OCI-LY7 (cell line): ENCODE results near the gene LRRFIP1. TPM values are rescaled to one million over a fixed set of nuclear protein-coding genes. Genes with fewer than 3 reads are reported as not detected.
A peak's percentile ranks its signal among the peaks of the same experiment; 100 is the strongest.

Experiments
- BruUV-seq: library from RNA; stranded (reverse); fragments of 400-500 nt; replicated peaks from 2 replicates; lab custom pipeline; 2021; lab: Mats Ljungman, UMichigan
- CTCF ChIA-PET: fragments of 300-600 bp; sonication (Branson Sonifier 250); formaldehyde crosslinking; loops from one replicate; lab custom pipeline; 2022; ENCODE audit warnings: antibody characterized with exemption; ENCODE audit not compliant: unreplicated experiment; lab: Charles Lee
- POLR2A ChIA-PET: fragments of 300-600 bp; sonication (Branson Sonifier 250); formaldehyde crosslinking; loops from one replicate; lab custom pipeline; 2022; ENCODE audit warnings: antibody characterized with exemption; lab: Charles Lee
- DNase-seq: peaks from one replicate; pipeline ENCODE4 v3.0.0-alpha.2; 2015; ENCODE audit warnings: low spot score
- H2AFZ ChIP-seq: fragments of 200-600 bp; sonication (generic), shearing (Covaris generic); 2 replicates; pipeline ENCODE4 v1.6.1; 2014; ENCODE audit warnings: mild to moderate bottlenecking, antibody characterized with exemption, low read length, moderate library complexity
- H3K27ac ChIP-seq: fragments of 200-600 bp; sonication (generic); 2 replicates; pipeline ENCODE4 v1.5.1; 2014; ENCODE audit warnings: mixed run types, low read depth, mild to moderate bottlenecking, moderate library complexity, low read length, inconsistent platforms; ENCODE audit not compliant: poor library complexity, severe bottlenecking
- H3K36me3 ChIP-seq: fragments of 200-600 bp; sonication (generic); 2 replicates; pipeline ENCODE4 v1.6.1; 2014; ENCODE audit warnings: mild to moderate bottlenecking, antibody characterized with exemption, low read length, moderate library complexity, mixed read lengths; ENCODE audit not compliant: insufficient read depth
- H3K4me1 ChIP-seq: fragments of 200-600 bp; sonication (generic); 2 replicates; pipeline ENCODE4 v1.5.1; 2014; ENCODE audit warnings: mild to moderate bottlenecking, low read length; ENCODE audit not compliant: insufficient read depth, poor library complexity, severe bottlenecking
- H3K4me2 ChIP-seq: fragments of 200-600 bp; sonication (generic); 2 replicates; pipeline ENCODE4 v1.6.1; 2014; ENCODE audit warnings: mild to moderate bottlenecking, low read length
- H3K4me3 ChIP-seq: fragments of 200-600 bp; sonication (generic); 2 replicates; pipeline ENCODE4 v1.5.1; 2014; ENCODE audit warnings: mild to moderate bottlenecking, low read depth, low read length; ENCODE audit not compliant: poor library complexity, severe bottlenecking
- H3K79me2 ChIP-seq: fragments of 200-600 bp; sonication (generic); 2 replicates; pipeline ENCODE4 v1.6.1; 2016; ENCODE audit warnings: low read depth, mild to moderate bottlenecking, low read length, moderate library complexity, mixed read lengths; ENCODE audit not compliant: insufficient read depth
- H3K9me2 ChIP-seq: fragments of 200-600 bp; sonication (generic); 2 replicates; pipeline ENCODE4 v1.6.1; 2016; ENCODE audit warnings: mild to moderate bottlenecking, low read length, mixed read lengths; ENCODE audit not compliant: insufficient read depth
- H3K9me3 ChIP-seq: fragments of 200-600 bp; sonication (generic); 2 replicates; pipeline ENCODE4 v1.6.1; 2014; ENCODE audit warnings: mild to moderate bottlenecking, mixed run types, low read length, mixed read lengths
- H4K20me1 ChIP-seq: fragments of 200-600 bp; sonication (generic); 2 replicates; pipeline ENCODE4 v1.6.1; 2014; ENCODE audit warnings: mild to moderate bottlenecking, antibody characterized with exemption, low read length, moderate library complexity, mixed read lengths; ENCODE audit not compliant: insufficient read depth
- CTCF ChIP-seq: fragments of 200-600 bp; sonication (generic); conservative IDR thresholded peaks from 2 replicates; pipeline ENCODE4 v1.5.1; 2014; ENCODE audit warnings: mild to moderate bottlenecking, antibody characterized with exemption, low read length, moderate library complexity, mixed read lengths
- EZH2phosphoT487 ChIP-seq: fragments of 200-600 bp; sonication (generic); IDR thresholded peaks from 2 replicates; pipeline ENCODE4 v1.6.1; 2018; ENCODE audit warnings: low read depth, borderline replicate concordance, mild to moderate bottlenecking, mixed run types, antibody characterized with exemption, low read length, moderate library complexity, mixed read lengths
- intact Hi-C: fragments of 100-400 bp; cut with micrococcal nuclease; formaldehyde crosslinking; loops from one replicate; pipeline ENCODE4 v1.10.0; 2022; ENCODE audit not compliant: unreplicated experiment
- total RNA-seq, 2 experiments: library from RNA; depleted of rRNA in 1 of 2; stranded (reverse); fragments of >200 nt in 1 of 2; shearing (Covaris generic) in 1 of 2; gene quantifications; 2 replicates each; pipeline ENCODE4 v1.2.3, GENCODE V29; 2014 to 2022

The LRRFIP1 gene
- total RNA-seq, 2 experiments from 2014 or later: 95.7 to 216 TPM

GRCh38 chr2:237588044-237588696 lies 39.2 kb upstream of the LRRFIP1 start:
- Histone ChIP-seq H3K4me1 (peaks cover 7% of the 10 kb centered on the region), H2AFZ (no peak overlapping the region), H3K9me3 (no peaks in the 10 kb centered on the region), H4K20me1 (no peaks in the 10 kb centered on the region), H3K4me2 (no peak overlapping the region), H3K4me3 (no peak overlapping the region), H3K79me2 (no peaks in the 10 kb centered on the region), H3K36me3 (no peaks in the 10 kb centered on the region), H3K9me2 (no peaks in the 10 kb centered on the region), H3K27ac (no peak overlapping the region)
- no TSS peak for BruUV-seq
- intact Hi-C loops: loop anchor here (10.0 kb wide), 1 partner anchor 187 kb away; no protein-coding TSS in a partner anchor
- POLR2A ChIA-PET: no interaction called here
- no peak for DNase-seq
- TF ChIP-seq CTCF (no peak), EZH2phosphoT487 (no peak)
- CTCF ChIA-PET: no interaction called here

- POLR2A ChIA-PET: no interaction called here
- CTCF ChIA-PET: no interaction called here
- H3K9me3 ChIP-seq: no peaks in the 10 kb centered on the region
- no peak for DNase-seq
- intact Hi-C loops: no loop called here
- H3K9me2 ChIP-seq: no peaks in the 10 kb centered on the region
- H2AFZ ChIP-seq: no peak within 1 kb of the TSS
- H4K20me1 ChIP-seq: no peaks in the 10 kb centered on the region
- TF ChIP-seq EZH2phosphoT487: no peak
- H3K36me3 ChIP-seq: no peaks in the 10 kb centered on the region
- no TSS peak for BruUV-seq
- H3K4me3 ChIP-seq: no peak within 1 kb of the TSS
- H3K4me1 ChIP-seq: peaks cover 7% of the 10 kb centered on the region
- H3K27ac ChIP-seq: no peak within 1 kb of the TSS
- peak within 1 kb of the TSS; percentile 8; the same call in 1 of the 2 replicates for H3K4me2 ChIP-seq
- no peaks in the 10 kb centered on the region for H3K79me2 ChIP-seq
Observed at GRCh38 chr2:237590272-237591140, 36.9 kb upstream of the LRRFIP1 start, which contains the start of gene RAB17. RAB17 (minus strand) TSS chr2:237590734; CDS start chr2:237586154, 4,580 bp downstream.

- no peaks in the 10 kb centered on the region for H3K36me3 ChIP-seq
- no peaks in the 10 kb centered on the region for H3K79me2 ChIP-seq
- H4K20me1 ChIP-seq: no peaks in the 10 kb centered on the region
- H3K4me1 ChIP-seq: peaks cover 7% of the 10 kb centered on the region
- DNase-seq: no peak
- BruUV-seq: no TSS peak
- H3K4me2 ChIP-seq: peak overlapping the region; percentile 8; the same call in 1 of the 2 replicates
- H3K9me3 ChIP-seq: no peaks in the 10 kb centered on the region
- no peak overlapping the region for H3K27ac ChIP-seq
- ChIA-PET CTCF (no interaction called here), POLR2A (interaction anchor here (0.7 kb wide), 1 partner anchor 469 kb away, joined by 4 read pairs; no protein-coding TSS in a partner anchor)
- TF ChIP-seq CTCF: no peak
- TF ChIP-seq EZH2phosphoT487: no peak
- H3K4me3 ChIP-seq: no peak overlapping the region
- no peak overlapping the region for H2AFZ ChIP-seq
- no peaks in the 10 kb centered on the region for H3K9me2 ChIP-seq
- intact Hi-C loops: no loop called here
Observed at GRCh38 chr2:237591141-237591881, 36.1 kb upstream of the LRRFIP1 start.
